Coronary artery (tissue), 2 donors: ENCODE measurements around the gene IL36G.
"Not testable (repeated sequence)": the region's sequence is repeated elsewhere in the genome, so short reads cannot be mapped to it uniquely, and the experiment has no call there.

ENCODE experiments used
- DNase-seq: peaks from one replicate; pipeline ENCODE4 v3.0.0-alpha.2; 2017; ENCODE audit warnings: low spot score
- H3K27ac ChIP-seq, 2 donors: fragments of 200-600 bp; sonication (generic); one replicate each; pipeline ENCODE4 v1.5.1; 2016 to 2019
- H3K4me3 ChIP-seq: fragments of 200-600 bp; sonication (generic); 2 replicates; pipeline ENCODE4 v1.5.1; 2016; ENCODE audit warnings: mild to moderate bottlenecking, moderate library complexity
- TF ChIP-seq, protein P1 (sequence below): fragments of 200-600 bp; sonication (generic); IDR thresholded peaks from one replicate; pipeline ENCODE4 v1.5.1; 2019; ENCODE audit warnings: antibody characterized with exemption

IL36G gene

DNA sequence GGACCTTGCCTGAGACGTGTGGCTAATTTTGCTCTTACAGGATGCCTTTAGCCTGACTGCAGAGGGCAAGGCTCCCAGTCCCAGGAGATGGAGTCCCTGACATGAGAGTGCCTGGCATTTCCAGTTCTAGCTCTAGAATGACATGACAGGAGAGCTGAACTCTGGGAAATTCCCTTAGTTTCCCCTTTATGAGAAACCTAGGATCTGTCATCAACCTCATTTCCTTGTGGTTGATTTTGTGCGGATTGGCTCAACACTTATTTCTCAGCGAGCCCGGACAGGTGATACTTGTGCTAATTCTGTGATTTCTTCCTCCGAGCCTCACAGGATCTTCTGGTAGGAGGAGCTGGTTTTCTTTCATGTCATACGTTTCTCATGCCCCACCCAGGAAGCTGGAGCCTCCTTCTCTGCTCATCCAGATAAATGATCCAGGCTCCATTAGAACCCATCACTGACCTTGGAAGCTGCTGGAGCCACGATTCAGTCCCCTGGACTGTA is at the start of gene IL36G:
Gene IL36G, plus strand, starts transcription at position 448 of the 498 bp plus-strand sequence. CDS start 633 bp downstream, outside the sequence.
- Histone ChIP-seq H3K4me3 (no peak within 1 kb of the TSS), H3K27ac (no peak within 1 kb of the TSS)
- TF ChIP-seq, protein P1, sequence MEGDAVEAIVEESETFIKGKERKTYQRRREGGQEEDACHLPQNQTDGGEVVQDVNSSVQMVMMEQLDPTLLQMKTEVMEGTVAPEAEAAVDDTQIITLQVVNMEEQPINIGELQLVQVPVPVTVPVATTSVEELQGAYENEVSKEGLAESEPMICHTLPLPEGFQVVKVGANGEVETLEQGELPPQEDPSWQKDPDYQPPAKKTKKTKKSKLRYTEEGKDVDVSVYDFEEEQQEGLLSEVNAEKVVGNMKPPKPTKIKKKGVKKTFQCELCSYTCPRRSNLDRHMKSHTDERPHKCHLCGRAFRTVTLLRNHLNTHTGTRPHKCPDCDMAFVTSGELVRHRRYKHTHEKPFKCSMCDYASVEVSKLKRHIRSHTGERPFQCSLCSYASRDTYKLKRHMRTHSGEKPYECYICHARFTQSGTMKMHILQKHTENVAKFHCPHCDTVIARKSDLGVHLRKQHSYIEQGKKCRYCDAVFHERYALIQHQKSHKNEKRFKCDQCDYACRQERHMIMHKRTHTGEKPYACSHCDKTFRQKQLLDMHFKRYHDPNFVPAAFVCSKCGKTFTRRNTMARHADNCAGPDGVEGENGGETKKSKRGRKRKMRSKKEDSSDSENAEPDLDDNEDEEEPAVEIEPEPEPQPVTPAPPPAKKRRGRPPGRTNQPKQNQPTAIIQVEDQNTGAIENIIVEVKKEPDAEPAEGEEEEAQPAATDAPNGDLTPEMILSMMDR, result no peak
- no peak for DNase-seq

DNA sequence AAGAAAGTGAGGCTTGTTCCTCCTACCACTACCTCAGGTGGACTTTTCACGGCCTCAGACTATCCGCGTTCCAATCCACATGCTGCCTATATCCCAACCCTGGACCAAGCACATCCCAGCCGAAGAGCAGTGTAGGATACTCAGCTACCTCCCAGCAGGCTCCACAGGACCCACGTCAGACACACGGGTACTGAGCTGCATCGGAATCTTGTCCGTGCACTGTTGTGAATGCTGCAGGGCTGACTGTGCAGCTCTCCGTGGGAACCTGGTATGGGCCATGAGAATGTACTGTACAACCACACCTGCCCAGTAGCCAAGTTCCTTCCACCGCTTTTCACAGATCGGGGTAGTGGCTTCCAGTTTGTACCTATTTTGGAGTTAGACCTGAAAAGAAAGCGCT is 44.5 kb upstream of the IL36G start:
- H3K4me3 ChIP-seq, result no peak overlapping the region
- H3K27ac ChIP-seq, result no peak overlapping the region
- TF ChIP-seq, protein P1, result no peak
- no peak for DNase-seq

DNA sequence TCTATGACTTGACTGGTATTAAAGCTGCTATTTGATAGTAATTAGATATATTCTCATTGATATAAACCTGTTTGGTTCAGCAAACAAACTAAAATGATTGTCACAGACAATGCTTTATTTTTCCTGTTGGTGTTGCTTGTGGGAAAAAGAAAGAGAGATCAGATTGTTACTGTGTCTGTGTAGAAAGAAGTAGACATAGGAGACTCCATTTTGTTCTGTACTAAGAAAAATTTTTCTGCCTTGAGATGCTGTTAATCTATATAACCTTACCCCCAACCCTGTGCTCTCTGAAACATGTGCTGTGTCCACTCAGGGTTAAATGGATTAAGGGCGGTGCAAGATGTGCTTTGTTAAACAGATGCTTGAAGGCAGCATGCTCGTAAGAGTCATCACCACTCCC is 43.7 kb upstream of the IL36G start:
- DNase-seq, H3K4me3 ChIP-seq, H3K27ac ChIP-seq: not testable (repeated sequence)

DNA sequence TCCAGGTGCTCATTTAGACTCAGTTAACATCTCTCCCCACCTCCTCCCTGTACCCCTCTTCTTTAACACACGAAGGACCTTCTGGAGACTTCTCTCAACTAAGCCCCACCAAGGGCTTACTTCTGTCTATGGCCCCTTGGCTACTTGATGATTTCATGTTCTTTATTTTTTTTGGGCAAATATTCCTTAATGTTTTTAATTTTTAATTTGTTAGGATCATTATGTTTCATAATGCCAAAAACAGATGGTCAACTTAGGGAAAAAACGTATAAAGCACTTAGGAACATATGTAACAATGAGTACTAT is 40.9 kb upstream of the IL36G start:
- no peak for DNase-seq
- Histone ChIP-seq H3K4me3 (no peak overlapping the region), H3K27ac (no peak overlapping the region)
- TF ChIP-seq, protein P1, result no peak

DNA sequence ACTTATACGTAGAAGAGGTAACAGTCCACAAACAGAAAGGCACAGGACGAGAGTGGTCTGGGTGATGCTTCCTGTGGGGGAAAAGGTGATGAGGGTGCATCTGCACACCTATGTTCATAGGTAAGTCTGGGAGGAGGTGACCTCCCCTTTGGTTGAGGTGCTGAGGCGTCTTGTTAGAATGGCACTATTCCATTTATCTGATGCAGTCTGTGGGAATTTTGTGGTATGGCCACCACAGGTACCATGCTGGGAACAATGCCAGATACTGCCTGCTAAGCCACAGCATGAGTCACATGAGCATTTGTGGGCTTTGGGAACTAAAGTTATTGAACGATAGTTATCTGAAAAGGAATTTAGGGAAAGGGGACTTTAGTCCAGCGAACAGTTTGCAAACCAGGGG is 38.9 kb upstream of the IL36G start:
- TF ChIP-seq, protein P1, result no peak
- no peak overlapping the region for H3K4me3 ChIP-seq
- DNase-seq, result no peak
- no peak overlapping the region for H3K27ac ChIP-seq

DNA sequence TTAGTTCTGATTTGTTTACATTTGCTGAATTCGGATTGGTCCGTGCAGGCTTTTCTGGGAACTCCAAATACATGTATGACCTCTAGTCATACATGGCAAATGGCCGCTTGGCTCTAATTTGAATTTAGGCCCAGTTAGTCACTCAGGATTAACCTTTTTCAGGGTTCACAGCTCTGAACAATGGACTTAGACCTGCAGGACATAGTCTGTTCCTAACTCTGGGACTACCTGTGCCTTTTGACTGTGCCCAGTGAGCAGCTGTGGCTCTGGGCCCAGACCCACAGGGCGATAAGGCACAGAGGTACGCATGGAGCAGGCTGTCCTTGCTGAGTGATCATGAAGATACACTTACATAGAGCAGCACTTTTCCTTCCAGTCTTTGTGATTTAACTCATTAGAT is 38.4 kb upstream of the IL36G start:
- H3K4me3 ChIP-seq, result no peak overlapping the region
- no peak for DNase-seq
- no peak overlapping the region for H3K27ac ChIP-seq
- TF ChIP-seq, protein P1, result no peak

DNA sequence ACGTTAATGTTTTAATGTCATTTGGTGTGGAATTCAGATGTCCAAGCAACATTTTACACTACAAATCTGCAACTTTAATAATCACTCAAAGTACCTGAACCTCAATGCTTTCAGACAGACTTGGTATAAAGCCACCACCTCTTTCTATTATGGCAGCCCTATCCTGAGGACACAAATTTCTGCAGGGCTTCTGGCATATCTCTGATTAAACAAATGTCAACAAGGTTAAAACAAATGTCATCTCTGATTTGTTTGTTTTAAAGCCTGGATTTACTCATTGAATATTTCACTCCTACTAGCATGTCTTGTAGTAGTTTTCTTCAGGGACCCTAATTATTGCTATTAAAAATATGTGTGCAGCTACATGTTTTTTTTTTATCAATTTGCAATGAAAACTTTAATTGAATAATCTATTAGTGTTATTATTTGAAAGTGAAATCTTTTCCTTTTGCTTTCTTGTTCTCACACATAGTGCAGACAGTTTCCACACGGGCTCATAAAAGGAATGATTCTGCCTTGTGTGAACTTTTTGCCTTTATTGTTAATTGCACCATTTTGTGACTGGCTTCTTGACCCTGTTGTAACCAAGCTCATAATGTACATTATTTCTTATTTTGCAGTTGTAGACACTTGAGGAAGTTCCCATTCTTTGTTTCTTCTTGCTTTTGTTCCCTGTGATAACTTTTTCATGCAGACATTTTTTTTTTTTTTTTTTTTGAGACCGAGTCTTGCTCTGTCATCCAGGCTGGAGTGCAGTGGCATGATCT is 36.8 kb upstream of the IL36G start:
- DNase-seq, result no peak

More for the DNA sequence above, 36.8 kb upstream of the IL36G start:
- Histone ChIP-seq H3K4me3 (no peak overlapping the region), H3K27ac (no peak overlapping the region)
- TF ChIP-seq, protein P1, result no peak
